SKM-1 (cell line): ENCODE data around the gene LINS1.
"Not testable (repeated sequence)": the region's sequence is repeated elsewhere in the genome, so short reads cannot be mapped to it uniquely, and the experiment has no call there.

Experiments used
- DNase-seq: peaks from one replicate; lab custom pipeline; 2025; ENCODE audit not compliant: unreplicated experiment; lab: John Stamatoyannopoulos, UW

LINS1 gene

GRCh38 chr15:100601617-100602063 lies 344 bp downstream of the LINS1 start:
- DNase-seq, result no peak

DNA sequence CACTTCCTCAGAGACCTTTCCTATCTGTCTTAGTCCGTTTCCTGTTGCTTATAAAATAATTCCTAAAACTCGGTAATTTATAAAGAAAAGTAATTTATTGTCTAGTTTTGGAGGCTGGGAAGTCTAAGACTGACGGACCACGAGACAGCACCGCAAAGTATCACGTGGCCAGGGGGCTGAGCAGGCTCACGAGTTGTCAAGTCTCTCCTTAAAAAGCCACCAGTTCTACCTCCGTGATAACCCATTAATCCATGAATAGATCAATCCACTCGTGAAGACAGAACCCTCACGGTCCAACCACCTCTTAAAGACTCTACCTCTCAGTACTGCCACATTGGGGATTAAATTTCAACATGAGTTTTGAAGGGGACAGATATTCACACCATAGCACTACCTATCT lies 821 bp downstream of the LINS1 start:
- no peak for DNase-seq

GRCh38 chr15:100598655-100599054 lies 3.3 kb downstream of the LINS1 start:
- no peak for DNase-seq

DNA sequence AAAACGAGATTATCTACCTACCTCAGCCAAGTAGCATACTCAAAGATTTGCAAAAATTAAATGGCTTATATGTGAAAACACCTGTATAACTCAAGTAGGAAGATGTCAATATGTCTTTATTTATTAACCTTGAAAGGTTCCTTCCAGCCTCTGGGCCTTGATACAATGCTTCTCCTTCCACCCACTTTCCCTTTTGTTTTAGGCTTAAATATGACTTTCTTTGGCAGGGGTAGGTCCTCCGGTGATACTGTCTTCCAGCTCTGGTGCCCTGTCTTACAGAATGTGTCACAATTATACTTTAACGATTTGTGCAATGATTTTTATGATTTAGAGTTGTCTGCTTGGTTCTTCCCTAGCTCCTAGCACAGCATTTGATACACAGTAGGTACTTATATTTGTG lies 4.1 kb downstream of the LINS1 start:
- DNase-seq, result no peak

DNA sequence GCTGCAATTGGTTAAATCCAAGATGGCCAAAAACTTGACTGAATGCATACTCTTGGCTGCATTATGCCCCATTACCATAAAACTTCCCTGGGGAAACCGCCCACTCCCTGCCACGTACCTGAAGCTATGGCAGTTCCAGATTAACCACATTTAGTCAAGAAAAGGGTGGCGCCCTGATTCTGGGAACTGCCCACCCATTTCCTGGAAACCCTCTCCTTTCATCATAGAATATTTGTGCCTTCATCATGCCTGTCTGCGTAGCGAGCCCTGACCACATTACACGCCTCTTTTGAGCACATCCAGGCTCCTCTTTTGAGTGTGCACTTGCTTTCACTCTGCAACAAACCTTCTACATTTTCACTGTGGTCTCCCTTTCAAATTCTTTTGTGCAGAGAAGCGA lies 5.2 kb downstream of the LINS1 start:
- no peak for DNase-seq

- no peak for DNase-seq
Measured at GRCh38 chr15:100595964-100596363, 6.0 kb downstream of the LINS1 start.

GRCh38 chr15:100593431-100593830 lies 8.6 kb downstream of the LINS1 start:
- no peak for DNase-seq

DNA sequence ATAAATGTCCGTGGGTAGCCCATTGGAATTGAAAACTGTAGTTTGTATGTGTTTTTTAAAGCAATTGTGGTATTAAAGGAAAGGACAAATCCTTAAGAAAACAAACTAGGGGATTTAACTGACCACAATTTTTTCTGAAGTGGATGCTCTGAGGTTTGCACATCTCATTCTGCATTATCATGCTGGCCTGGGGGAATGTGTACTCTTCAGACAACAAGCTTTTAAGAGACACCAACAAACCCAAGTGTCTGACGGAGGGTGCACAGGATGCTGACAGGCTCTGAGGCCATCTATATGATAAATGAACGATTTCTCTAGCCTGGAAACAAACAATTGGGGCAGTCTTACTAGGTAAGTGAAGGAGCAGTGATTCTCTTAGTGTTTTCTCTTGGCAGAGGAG lies 9.1 kb downstream of the LINS1 start:
- DNase-seq, result no peak

- no peak for DNase-seq
Measured at GRCh38 chr15:100591835-100592234, 10.1 kb downstream of the LINS1 start.

DNA sequence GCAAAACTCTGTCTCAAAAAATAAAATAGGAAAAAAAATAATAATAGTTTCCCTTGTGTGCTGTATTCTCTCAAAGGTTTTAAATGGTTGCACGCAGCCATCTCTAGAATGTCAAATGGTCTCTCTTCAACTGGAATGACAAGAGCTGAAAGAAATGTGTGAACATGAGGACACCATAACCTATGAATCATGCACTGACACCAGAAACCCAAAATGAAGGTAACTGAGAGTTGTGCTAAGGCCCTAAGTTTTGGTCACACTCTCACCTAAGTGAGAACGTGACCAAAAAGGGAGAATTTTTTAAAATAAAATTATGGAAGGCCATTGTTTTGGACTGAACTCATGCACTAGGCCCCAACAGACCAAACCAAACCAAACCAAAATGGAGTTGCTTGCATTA lies 10.8 kb downstream of the LINS1 start:
- not testable (repeated sequence) for DNase-seq

- DNase-seq, result no peak
Measured at GRCh38 chr15:100588638-100589242, 13.2 kb downstream of the LINS1 start.

DNA sequence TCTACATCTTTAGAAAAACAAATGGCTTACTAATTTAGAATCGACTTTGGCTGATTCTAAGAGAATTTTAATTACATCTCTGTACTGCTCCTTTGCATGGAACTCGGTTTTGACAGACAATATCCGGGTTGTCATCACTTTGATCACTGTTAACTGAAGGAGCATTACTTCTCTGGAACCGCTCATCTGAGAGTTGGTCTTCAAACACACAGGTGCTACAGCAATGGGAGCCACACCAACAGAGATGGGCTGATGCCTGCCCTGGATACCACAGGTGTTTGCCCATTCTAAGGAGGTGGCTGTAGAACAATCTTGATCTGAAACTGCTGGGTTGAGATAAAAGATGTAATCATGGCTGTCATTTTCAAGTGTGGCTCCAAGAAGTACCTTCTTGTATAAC lies 21.6 kb downstream of the LINS1 start:
- no peak for DNase-seq

DNA sequence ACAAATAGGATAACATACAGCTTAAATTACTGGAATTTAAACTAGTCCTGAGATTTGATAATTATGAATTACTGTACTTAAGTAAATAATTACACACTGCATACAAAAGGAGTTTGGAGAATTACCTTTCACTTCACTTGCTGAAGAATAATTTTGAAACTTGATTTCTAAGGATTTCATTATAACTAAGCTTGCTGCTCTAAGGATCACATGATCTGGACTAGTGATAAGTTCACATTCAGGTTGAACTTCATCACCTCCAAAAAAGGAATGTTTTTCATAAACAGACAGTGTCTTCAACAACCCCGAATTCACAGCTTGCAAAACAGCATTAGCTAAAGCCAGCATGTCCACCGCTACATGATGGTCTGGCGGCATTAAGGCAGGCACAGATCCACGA lies 28.5 kb downstream of the LINS1 start:
- DNase-seq, result no peak

- no peak for DNase-seq
Measured at GRCh38 chr15:100572362-100572983, 29.5 kb downstream of the LINS1 start.

- DNase-seq, result no peak
Measured at GRCh38 chr15:100571592-100572167, 30.3 kb downstream of the LINS1 start.

DNA sequence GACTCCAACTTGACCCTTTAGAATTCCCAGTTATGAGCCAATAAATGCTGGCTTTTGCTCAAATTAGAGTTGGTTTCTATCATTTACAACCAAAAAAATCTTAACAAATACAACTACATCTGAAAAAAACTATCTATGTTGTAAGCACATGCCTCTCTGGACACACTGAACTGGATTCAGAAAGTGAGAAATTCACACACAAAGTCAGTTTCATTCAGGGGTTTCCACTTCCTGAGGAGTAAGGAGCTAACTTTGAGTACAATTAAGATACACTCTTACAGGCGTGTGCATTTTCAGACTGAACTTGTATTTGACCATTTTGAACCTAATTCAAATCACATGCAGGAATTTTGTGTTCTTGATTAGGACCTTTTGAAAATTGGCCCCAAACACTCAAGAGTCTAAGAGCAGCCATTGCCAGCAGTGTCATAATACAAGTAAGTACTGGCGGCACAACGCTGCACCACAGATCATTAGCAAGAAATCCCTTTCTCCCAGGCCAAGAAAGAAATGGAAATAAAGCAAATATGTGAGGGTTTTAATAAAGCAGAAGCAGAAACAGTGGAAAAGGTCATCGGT lies 31.2 kb downstream of the LINS1 start:
- DNase-seq, result no peak

DNA sequence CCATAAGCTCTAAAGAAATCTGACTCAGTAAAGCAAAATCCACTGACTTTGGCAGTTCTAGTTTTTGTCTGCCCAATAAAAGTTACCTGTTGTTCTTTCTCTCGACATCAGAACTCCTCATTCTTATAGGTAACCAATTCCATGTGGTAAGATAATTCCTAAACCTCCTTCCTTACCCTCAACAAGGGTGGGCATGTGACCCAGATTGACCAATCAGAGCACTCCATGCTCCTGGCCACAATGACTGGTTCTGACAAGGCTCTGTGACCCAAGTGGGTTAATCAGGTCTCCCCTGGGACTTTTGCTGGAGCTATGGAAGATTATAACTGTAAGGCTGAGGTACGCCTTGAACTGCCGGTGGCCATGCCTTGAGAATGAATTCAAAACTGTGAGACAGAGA lies 31.7 kb downstream of the LINS1 start:
- no peak for DNase-seq

- DNase-seq, result no peak
Measured at GRCh38 chr15:100569391-100569790, 32.6 kb downstream of the LINS1 start.

DNA sequence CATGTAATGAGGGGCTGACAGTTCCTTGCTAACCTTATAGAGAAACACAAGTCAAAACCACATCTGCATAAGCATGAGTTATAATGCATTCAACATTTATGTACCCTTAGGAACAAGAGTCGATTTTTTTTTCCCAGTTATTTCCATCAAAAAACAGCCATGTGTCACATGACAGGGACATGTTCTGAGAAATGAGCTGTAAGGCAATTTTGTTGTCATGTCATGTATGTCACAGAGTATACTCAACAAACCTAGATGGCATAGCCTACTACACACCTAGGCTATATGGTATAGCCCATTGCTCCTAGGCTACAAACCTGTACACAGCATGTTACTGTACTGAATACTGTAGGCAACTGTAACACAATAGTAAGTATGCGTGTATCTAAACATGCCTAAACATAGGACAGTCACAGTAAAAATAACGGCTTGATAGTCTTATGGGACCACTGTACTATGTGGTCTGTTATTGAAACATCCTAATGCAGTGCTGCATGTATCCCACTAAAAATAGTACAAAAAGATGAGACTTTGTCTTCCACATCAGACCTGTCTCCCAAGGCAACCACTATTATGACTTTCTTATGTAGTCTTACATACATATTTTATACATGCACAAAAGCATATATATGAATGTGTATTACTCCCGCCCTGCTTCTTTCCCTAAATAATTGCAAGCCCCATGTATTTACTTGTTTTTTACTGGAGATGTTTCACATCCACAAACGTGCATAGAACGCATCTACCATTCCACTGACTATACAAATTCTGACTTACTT lies 34.9 kb downstream of the LINS1 start:
- no peak for DNase-seq

- peak; percentile 23 for DNase-seq
Measured at GRCh38 chr15:100565591-100565990, 36.4 kb downstream of the LINS1 start.

- no peak for DNase-seq
Measured at GRCh38 chr15:100560323-100560722, 41.7 kb downstream of the LINS1 start.

- DNase-seq, result peak; percentile 55
Measured at GRCh38 chr15:100559330-100559729, 42.7 kb downstream of the LINS1 start.
